Large intestine (tissue), 3 donors: ENCODE measurements around the gene CCNF. TPM values are rescaled to one million over a fixed set of nuclear protein-coding genes. Genes with fewer than 3 reads are reported as not detected.

Experiments
- DNase-seq, 2 donors: peaks; one replicate each; pipeline versions ENCODE4 v3.0.0 to v3.0.0-alpha.2; 2013
- H3K27ac ChIP-seq: one replicate; pipeline ENCODE4 v1.5.1; 2013; ENCODE audit warnings: low read length
- H3K27me3 ChIP-seq: 2 replicates; pipeline ENCODE4 v1.6.1; 2013; ENCODE audit warnings: low read length; ENCODE audit not compliant: control insufficient read depth, insufficient read depth
- H3K36me3 ChIP-seq: 2 replicates; pipeline ENCODE4 v1.6.1; 2013; ENCODE audit warnings: low read length; ENCODE audit not compliant: control insufficient read depth, insufficient read depth
- H3K4me1 ChIP-seq: one replicate; pipeline ENCODE4 v1.6.1; 2013; ENCODE audit warnings: low read length; ENCODE audit not compliant: control insufficient read depth, insufficient read depth
- H3K4me3 ChIP-seq: one replicate; pipeline ENCODE4 v1.5.1; 2013; ENCODE audit warnings: low read length
- H3K9me3 ChIP-seq: one replicate; pipeline ENCODE4 v1.6.1; 2013; ENCODE audit warnings: mild to moderate bottlenecking, low read depth, low read length, moderate library complexity; ENCODE audit not compliant: control insufficient read depth
- WGBS: methylation state at CpG from one replicate; pipeline ENCODE4 v1.1.5; 2013; ENCODE audit warnings: low lambda C conversion rate; ENCODE audit not compliant: insufficient coverage; 5-methylcytosine and 5-hydroxymethylcytosine counted together
- polyA plus RNA-seq: library from polyadenylated mRNA; unstranded; fragments of 120-200 nt; gene quantifications from one replicate; pipeline ENCODE4 v1.2.1, GENCODE V29; 2013

The CCNF gene
- polyA plus RNA-seq, 1 donor = 6.4 TPM

DNA sequence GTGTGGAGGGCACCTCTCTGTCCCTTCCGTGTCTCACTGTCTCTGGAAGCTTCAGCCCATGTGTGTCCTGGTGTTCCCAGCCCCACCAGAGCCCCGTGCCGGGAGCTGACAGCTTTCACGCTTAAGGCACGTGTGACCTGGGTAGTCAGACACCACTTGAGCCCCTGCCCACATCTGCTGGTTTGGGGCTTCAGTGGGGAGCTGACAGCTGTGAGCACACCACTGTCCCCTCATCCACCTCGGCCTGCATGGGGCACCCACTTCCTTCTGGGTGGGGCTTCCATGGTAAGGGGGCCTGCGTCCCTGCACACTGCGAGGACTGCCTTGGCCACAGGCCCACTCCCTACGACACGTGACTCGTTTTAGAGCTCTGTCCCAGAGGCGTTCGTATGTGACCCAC, 28.0 kb downstream of the CCNF start:
- no peak for DNase-seq
- Histone ChIP-seq H3K9me3 (no peaks in the 10 kb centered on the region), H3K27ac (no peak overlapping the region), H3K36me3 (peaks cover 38% of the 10 kb centered on the region), H3K27me3 (no peaks in the 10 kb centered on the region), H3K4me3 (no peak overlapping the region), H3K4me1 (peaks cover 12% of the 10 kb centered on the region)
- WGBS = no CpG with 5 or more reads among the region's 13 CpGs

DNA sequence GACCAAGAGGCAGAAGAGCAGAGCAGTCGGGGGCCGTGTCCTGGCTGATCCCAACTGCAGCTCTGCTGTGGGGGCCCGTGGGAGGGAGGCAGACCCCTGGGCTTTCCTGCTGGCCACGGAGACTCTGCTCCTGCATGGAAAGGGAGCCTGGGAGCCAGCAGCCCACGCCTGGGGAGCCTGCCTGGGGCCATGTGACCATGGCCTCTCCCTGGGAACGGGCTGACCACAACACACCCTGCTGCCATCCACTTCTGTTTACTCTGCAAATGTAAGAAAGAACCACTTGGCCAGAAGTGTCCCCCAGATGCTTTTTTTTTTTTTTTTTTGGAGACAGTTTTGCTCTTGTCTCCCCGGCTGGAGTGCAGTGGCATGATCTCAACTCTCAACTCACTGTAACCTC, 28.7 kb downstream of the CCNF start:
- Histone ChIP-seq H3K9me3 (no peaks in the 10 kb centered on the region), H3K4me3 (no peak overlapping the region), H3K27me3 (no peaks in the 10 kb centered on the region), H3K4me1 (peaks cover 12% of the 10 kb centered on the region), H3K36me3 (peaks cover 34% of the 10 kb centered on the region), H3K27ac (no peak overlapping the region)
- no CpG with 5 or more reads among the region's 7 CpGs for WGBS
- no peak for DNase-seq

DNA sequence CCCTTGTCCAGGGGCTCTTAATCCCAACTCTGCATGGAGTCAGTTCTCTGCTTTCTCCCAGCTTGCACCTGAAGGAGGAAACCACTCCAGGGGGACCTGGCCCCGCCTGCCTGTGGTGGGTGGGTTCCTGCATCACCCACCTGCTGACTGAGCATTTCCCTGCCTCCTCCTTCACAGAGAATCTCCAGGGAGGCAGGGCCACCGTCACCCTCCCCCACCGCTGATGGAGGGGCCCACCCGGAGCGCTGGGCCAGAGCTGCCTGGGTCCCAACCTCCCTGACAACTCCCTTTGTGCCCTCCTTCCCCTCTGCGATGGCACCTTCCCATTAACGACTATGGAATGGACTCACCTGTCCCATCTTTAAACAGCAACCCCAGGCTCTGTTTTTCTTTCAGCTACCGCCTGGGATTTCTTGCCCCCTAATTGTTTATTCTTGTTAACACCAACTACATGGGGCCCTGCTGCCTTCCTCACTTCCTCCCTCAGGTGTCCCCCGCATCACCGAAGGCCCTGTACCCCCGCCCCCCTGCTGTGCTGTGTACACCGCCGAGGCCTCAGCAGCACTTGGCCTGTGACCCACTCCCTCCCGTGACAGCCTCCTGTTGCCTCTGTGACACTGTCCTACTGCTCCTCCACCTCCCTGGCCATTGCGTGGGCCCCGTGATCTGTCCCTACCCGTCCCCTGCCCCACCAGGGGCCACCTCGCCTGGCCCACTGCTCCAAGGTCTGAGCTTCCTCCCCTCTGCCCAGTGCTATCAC, 29.8 kb downstream of the CCNF start:
- Histone ChIP-seq H3K27ac (no peak overlapping the region), H3K4me1 (peaks cover 12% of the 10 kb centered on the region), H3K27me3 (no peaks in the 10 kb centered on the region), H3K36me3 (peaks cover 22% of the 10 kb centered on the region), H3K4me3 (peak overlapping the region; percentile 59), H3K9me3 (no peaks in the 10 kb centered on the region)
- no peak for DNase-seq
- no CpG with 5 or more reads among the region's 18 CpGs for WGBS

DNA sequence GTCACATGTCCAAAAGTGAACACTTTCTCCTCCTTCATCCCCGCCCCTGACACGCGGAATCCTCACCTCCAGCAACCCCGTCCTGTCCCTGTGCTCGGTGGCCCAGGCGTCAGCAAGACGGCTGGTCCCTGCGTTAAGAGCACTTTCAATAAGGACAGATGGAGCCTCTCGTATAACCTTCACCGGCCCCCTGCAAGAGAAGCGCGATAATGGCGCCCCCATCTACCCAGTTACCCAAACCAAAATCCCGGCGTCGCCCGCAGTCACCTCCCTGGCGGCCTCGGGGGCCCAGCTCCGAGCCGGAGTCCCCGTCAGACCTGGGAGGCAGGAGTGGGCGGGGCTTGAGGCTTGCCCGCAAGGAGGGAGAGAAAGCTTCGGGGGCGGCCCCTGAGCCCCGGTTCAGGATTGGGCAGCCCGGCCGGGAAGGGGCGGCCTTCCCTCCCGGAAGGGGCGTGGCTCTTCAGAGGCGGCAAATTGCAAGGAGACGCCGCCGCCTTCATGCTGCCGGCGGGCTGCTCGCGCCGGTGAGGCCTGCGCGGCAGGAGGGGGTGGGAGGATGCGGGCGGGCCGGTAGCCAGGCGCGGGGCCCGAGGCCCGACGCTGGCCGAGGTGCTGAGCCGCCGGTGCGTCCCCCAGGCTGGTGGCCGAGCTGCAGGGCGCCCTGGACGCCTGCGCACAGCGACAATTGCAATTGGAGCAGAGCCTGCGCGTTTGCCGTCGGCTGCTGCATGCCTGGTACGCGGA, 30.6 kb downstream of the CCNF start, which contains the start of gene TEDC2:
TEDC2 (plus strand) TSS at position 463 of the 744 bp plus-strand sequence; CDS start at position 499, 36 bp downstream.
- Histone ChIP-seq H3K4me3 (peak within 1 kb of the TSS; percentile 59), H3K27me3 (no peaks in the 10 kb centered on the region), H3K4me1 (peaks cover 12% of the 10 kb centered on the region), H3K27ac (no peak within 1 kb of the TSS), H3K36me3 (peaks cover 18% of the 10 kb centered on the region), H3K9me3 (no peaks in the 10 kb centered on the region)
- WGBS = no CpG with 5 or more reads among the region's 66 CpGs
- DNase-seq = peak; percentile 95

DNA sequence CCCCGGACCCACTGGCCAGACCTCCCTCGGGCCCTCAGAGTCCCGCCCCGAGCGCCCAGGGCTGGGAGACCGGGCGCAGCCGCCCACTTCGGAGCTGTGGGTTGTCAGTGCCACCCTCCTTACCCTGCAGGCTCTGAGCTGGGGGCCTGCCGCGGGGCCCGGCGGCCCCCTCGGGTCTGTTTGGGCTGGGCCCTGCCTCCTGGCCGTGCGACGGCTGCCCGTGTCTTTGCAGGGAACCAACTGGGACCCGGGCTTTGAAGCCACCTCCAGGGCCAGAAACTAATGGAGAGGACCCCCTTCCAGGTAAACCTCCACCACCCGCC, 31.1 kb downstream of the CCNF start:
- peaks cover 15% of the 10 kb centered on the region for H3K36me3 ChIP-seq
- DNase-seq = no peak
- peak overlapping the region; percentile 43 for H3K4me3 ChIP-seq
- H3K9me3 ChIP-seq = no peaks in the 10 kb centered on the region
- peaks cover 12% of the 10 kb centered on the region for H3K4me1 ChIP-seq
- H3K27ac ChIP-seq = no peak overlapping the region
- WGBS = no CpG with 5 or more reads among the region's 20 CpGs
- no peaks in the 10 kb centered on the region for H3K27me3 ChIP-seq

DNA sequence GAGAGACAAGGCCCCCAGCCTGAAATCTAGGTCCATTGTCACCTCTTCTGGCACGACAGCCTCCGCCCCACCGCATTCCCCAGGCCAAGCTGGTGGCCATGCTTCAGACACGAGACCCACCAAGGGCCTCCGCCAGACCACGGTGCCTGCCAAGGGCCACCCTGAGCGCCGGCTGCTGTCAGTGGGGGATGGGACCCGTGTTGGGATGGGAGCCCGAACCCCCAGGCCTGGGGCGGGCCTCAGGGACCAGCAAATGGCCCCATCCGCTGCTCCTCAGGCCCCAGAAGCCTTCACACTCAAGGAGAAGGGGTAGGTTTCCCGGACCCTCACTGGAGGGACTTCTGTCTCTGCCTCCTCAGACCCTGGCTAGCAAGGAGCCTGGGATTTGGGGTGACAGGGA, 31.7 kb downstream of the CCNF start:
- no peak overlapping the region for H3K27ac ChIP-seq
- no CpG with 5 or more reads among the region's 13 CpGs for WGBS
- no peak for DNase-seq

DNA sequence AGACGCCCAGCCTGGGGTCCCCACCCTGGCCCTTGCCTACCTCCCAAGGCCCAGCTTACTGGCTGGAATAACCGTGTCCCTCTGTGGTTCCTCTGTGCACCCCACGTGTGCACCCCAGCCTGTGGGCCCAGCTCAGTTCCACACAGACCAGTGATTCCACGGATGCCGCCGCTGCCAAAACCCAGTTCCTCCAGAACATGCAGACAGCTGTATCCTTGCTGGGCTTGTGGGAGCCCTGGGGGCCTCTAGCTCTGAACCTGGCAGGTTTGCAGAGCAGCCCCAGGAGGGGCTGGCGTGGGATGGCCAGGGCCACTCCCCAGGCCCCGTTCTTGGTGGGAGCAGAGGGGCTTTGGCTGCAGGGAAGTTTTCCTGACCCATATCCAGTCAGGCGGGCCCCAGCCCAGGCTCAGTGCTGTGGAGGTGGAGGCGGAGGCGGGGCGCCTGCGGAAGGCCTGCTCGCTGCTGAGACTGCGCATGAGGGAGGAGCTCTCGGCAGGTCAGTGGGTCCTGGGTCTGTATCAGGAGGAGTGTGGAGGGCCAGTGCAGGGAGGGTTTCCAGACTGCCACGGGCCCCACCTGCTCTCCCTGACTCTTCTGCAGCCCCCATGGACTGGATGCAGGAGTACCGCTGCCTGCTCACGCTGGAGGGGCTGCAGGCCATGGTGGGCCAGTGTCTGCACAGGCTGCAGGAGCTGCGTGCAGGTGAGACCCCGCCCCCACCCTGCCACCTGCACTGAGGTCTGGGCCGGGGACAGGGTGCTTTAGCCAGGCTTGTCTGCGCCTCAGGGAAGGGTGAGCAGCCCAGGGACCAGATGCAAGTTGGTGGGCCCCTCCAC, 33.0 kb downstream of the CCNF start:
- Histone ChIP-seq H3K9me3 (no peaks in the 10 kb centered on the region), H3K4me1 (peaks cover 12% of the 10 kb centered on the region), H3K4me3 (no peak overlapping the region), H3K36me3 (peaks cover 2% of the 10 kb centered on the region), H3K27ac (no peak overlapping the region), H3K27me3 (peaks cover 3% of the 10 kb centered on the region)
- no CpG with 5 or more reads among the region's 23 CpGs for WGBS
- DNase-seq = no peak

More for the DNA sequence above, 31.7 kb downstream of the CCNF start:
- Histone ChIP-seq H3K4me3 (no peak overlapping the region), H3K4me1 (peaks cover 12% of the 10 kb centered on the region), H3K9me3 (no peaks in the 10 kb centered on the region), H3K36me3 (peaks cover 15% of the 10 kb centered on the region), H3K27me3 (no peaks in the 10 kb centered on the region)

DNA sequence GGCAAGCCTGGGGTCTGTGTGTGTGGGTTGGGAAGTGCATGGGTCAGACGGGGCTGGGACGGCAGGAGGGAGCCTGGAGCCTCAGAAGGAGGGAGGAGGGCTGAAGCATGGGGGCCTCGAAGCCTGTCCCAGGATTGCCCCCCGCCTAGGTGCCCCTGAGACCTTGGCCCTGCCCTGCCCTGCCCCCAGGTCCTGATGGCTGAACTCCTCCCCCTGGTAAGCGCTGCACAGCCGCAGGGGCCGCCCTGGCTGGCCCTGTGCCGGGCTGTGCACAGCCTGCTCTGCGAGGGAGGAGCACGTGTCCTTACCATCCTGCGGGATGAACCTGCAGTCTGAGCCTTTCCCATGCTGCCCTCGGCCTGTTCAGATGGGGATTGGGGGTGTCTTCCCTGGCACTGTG, 35.1 kb downstream of the CCNF start:
- no peaks in the 10 kb centered on the region for H3K36me3 ChIP-seq
- peaks cover 12% of the 10 kb centered on the region for H3K4me1 ChIP-seq
- no peak overlapping the region for H3K27ac ChIP-seq
- DNase-seq = no peak
- no CpG with 5 or more reads among the region's 12 CpGs for whole genome bisulfite sequencing
- H3K4me3 ChIP-seq = no peak overlapping the region
- peaks cover 16% of the 10 kb centered on the region for H3K27me3 ChIP-seq
- no peaks in the 10 kb centered on the region for H3K9me3 ChIP-seq

DNA sequence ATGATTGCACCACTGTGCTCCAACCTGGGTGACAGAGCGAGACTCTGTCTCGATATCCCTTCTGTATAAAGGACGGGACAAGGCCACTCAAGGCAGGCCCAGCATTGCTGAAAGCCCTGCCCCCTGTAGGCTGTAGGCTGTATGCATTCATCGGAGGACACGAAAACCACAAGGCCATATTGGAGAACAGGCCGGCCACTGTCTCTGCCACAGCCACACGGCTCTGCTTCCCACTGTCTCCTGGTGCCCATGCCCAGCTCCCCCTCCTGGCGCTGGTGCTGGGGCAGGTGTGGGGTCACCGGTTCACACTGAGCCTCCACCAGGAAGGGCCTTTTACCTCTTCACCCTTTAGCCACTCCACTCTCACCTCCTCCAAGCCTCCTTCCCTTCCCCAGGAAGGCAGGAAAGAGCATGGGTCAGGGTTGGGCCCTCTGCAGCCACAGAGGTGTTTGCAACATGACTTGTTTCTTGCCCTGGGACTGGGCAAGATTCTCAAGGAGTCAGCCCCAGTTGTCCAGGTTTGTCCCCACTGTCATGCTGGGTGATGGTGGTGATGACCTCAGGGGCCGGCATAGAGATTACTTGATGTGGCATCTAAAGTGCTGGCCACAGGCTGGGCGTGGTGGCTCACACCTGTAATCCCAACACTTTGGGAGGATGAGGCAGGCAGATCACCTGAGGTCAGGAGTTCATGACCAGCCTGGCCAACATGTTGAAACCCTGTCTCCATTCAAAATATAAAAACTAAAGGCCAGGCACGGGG, 36.6 kb downstream of the CCNF start:
- H3K9me3 ChIP-seq = no peaks in the 10 kb centered on the region
- no peak for DNase-seq
- no peak overlapping the region for H3K27ac ChIP-seq
- H3K4me1 ChIP-seq = peaks cover 5% of the 10 kb centered on the region
- WGBS = no CpG with 5 or more reads among the region's 12 CpGs
- H3K27me3 ChIP-seq = peaks cover 31% of the 10 kb centered on the region
- no peak overlapping the region for H3K4me3 ChIP-seq
- H3K36me3 ChIP-seq = no peaks in the 10 kb centered on the region
